Erythroblast (primary cell): ENCODE measurements around the gene AHSP.

Experiments
- GATA1 ChIP-seq: IDR thresholded peaks from 2 replicates; pipeline ENCODE4 v1.6.1; 2011; ENCODE audit warnings: low read depth, mild to moderate bottlenecking, control low read depth, low read length, moderate library complexity
- POLR2A ChIP-seq: IDR thresholded peaks from 2 replicates; pipeline ENCODE4 v1.6.1; 2011; ENCODE audit warnings: mild to moderate bottlenecking, low read length

- TF ChIP-seq POLR2A: no peak
- no peak for TF ChIP-seq GATA1
Measured at GRCh38 chr16:31496670-31497069, 31.0 kb upstream of the AHSP start.
